Measurements from ENCODE around the gene TRAPPC14.
A peak's percentile ranks its signal among the peaks of the same experiment; 100 is the strongest.

Gene TRAPPC14

GRCh38 chr7:100177045-100178001, 18.8 kb upstream of the TRAPPC14 start, which contains the start of the genes GPC2 and STAG3:
GPC2 (minus strand) TSS chr7:100177381; CDS start chr7:100177199, 182 bp downstream.
STAG3 (plus strand) TSS chr7:100177918; CDS start chr7:100180557, 2,639 bp downstream.
- peak; percentile 95 for DNase-seq (ENCODE audit: low spot score)
- peak within 1 kb of the TSS; percentile 44 for H3K27ac ChIP-seq
- ChIA-PET POLR2A (ENCODE audit: low non-redundant PET) (interaction anchor here (0.6 to 1.3 kb wide), 2 partner anchors 28 to 108 kb away, joined by 5 to 10 read pairs; partner anchors contain the start of gene LAMTOR4), CTCF (interaction anchor here (0.6 to 1.5 kb wide), 3 partner anchors 22 to 47 kb away, joined by 3 to 6 read pairs (median 3); no protein-coding TSS in a partner anchor)
- TF ChIP-seq CTCF (conservative IDR thresholded peaks at IDR 0.05; ENCODE audit: low read depth): no peak

GRCh38 chr7:100176096-100177044, 17.8 kb upstream of the TRAPPC14 start:
- CTCF ChIA-PET: interaction anchor here (0.6 to 1.5 kb wide), 3 partner anchors 21 to 243 kb away, joined by 3 to 6 read pairs (median 3); no protein-coding TSS in a partner anchor
- peak overlapping the region; percentile 44 for H3K27ac ChIP-seq
- POLR2A ChIA-PET (ENCODE audit: low non-redundant PET): interaction anchor here (0.6 to 1.3 kb wide), 2 partner anchors 27 to 107 kb away, joined by 5 to 10 read pairs; partner anchors contain the start of gene LAMTOR4
- no peak for DNase-seq (ENCODE audit: low spot score)
- TF ChIP-seq CTCF (conservative IDR thresholded peaks at IDR 0.05; ENCODE audit: low read depth): no peak

- DNase-seq (ENCODE audit: low spot score): no peak
- ChIA-PET POLR2A (ENCODE audit: low non-redundant PET) (no interaction called here), CTCF (no interaction called here)
- peak overlapping the region; percentile 0; the same call in 1 of the 2 replicates for H3K27ac ChIP-seq
- TF ChIP-seq CTCF (conservative IDR thresholded peaks at IDR 0.05; ENCODE audit: low read depth): no peak
These were observed 16.9 kb upstream of the TRAPPC14 start for GRCh38 chr7:100175296-100175935.

GRCh38 chr7:100174582-100174981, 16.1 kb upstream of the TRAPPC14 start:
- TF ChIP-seq CTCF (conservative IDR thresholded peaks at IDR 0.05; ENCODE audit: low read depth): no peak
- no peak overlapping the region for H3K27ac ChIP-seq
- CTCF ChIA-PET: no interaction called here
- no peak for DNase-seq (ENCODE audit: low spot score)
- POLR2A ChIA-PET (ENCODE audit: low non-redundant PET): no interaction called here

- TF ChIP-seq CTCF (conservative IDR thresholded peaks at IDR 0.05; ENCODE audit: low read depth): no peak
- ChIA-PET CTCF (no interaction called here), POLR2A (ENCODE audit: low non-redundant PET) (no interaction called here)
- H3K27ac ChIP-seq: no peak overlapping the region
- DNase-seq (ENCODE audit: low spot score): no peak
These were observed 15.4 kb upstream of the TRAPPC14 start for GRCh38 chr7:100173806-100174495.
